GM19023 (cell line): ENCODE results near the gene RNF13.
A peak's percentile ranks its signal among the peaks of the same experiment; 100 is the strongest.

Source experiments
- ATAC-seq: cut with Tn5 transposase; IDR thresholded peaks from one replicate; pipeline ENCODE4 v1.9.1; 2021; ENCODE audit warnings: mild to moderate bottlenecking, moderate library complexity; ENCODE audit not compliant: unreplicated experiment

Gene RNF13, protein sequence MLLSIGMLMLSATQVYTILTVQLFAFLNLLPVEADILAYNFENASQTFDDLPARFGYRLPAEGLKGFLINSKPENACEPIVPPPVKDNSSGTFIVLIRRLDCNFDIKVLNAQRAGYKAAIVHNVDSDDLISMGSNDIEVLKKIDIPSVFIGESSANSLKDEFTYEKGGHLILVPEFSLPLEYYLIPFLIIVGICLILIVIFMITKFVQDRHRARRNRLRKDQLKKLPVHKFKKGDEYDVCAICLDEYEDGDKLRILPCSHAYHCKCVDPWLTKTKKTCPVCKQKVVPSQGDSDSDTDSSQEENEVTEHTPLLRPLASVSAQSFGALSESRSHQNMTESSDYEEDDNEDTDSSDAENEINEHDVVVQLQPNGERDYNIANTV

DNA sequence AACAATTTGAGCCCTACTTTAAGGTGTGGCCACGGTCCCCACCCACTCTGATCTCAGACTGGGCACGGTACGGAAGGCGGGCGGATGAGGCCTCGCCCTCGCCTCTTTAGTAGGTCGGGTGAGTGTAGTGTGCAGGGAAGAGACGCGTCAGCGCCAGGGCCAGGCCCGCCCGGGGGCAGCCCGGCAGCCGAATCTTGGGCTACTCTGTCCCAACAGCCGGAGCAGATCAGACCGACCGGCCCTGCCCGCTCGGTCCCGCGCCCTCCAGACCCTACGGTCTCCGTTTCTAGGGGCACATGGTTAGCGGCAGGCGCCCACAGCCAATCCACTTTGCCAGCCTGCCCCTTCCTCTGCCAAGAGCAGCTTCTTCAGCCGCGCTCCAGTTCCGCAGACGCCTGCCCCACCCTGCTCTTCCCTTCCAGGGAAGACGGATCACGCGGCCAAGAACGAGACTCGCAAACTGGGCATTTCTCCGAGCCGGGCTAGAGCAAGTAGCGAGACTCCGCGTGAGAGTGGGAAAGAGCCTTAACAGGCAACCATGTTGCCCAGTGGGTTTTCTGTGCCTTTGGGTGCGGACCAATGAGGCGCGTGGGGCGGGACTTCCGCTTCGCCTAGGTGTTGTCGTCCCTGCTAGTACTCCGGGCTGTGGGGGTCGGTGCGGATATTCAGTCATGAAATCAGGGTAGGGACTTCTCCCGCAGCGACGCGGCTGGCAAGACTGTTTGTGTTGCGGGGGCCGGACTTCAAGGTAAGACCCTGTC is at the start of gene RNF13:
Gene RNF13 (plus strand): TSS at position 610 of the 761 bp plus-strand sequence. CDS start 32,812 bp downstream, outside the sequence.
- ATAC-seq = peak; percentile 96

DNA sequence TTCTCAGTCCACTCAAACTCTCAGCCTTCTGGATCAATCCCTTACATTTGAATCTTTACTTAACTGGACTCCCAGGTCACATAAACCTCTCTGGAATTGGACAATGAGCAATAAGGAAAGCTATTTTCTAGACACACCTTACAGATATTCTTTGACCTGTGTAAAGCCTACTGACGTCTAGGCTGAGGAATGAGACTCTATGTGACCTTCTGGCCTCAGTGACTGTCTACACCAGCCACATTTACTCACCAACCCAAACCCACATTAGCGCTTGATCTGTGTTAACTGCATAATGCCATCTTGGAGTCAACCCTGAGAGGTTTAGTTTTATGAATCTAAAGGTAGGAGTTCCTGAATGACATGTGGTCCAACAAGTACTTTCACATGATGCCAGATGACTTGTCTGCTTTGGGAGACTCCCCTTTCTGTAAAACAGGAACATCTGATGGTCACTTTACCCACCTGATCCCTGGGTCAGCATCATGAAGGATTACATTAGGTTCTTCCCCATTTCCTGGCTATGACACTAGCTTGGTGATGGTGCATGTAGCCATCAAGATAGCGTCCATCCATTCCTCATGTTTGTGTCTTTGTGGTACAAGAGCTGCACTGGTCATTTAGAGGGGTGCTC is 49.3 kb upstream of the RNF13 start:
- no peak for ATAC-seq

DNA sequence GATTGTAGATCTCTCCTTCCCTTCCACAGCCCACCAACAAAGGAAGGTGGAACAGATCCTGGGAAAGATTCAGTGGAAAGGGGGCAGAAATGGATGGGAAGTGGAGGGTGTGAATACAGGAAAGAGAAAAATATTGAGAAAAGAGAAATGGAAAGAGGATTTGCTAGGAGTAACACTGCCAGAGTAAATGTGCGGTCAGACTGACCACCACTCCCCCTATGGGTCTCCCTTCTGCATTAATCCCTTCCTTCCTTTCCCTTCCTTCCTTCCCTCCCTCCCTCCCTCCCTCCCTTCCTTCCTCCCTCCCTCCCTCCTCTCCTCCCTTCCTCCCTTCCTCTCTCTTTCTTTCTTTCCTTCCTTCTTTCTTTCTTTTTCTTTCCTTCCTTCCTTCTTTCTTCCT is 48.7 kb upstream of the RNF13 start:
- no peak for ATAC-seq

DNA sequence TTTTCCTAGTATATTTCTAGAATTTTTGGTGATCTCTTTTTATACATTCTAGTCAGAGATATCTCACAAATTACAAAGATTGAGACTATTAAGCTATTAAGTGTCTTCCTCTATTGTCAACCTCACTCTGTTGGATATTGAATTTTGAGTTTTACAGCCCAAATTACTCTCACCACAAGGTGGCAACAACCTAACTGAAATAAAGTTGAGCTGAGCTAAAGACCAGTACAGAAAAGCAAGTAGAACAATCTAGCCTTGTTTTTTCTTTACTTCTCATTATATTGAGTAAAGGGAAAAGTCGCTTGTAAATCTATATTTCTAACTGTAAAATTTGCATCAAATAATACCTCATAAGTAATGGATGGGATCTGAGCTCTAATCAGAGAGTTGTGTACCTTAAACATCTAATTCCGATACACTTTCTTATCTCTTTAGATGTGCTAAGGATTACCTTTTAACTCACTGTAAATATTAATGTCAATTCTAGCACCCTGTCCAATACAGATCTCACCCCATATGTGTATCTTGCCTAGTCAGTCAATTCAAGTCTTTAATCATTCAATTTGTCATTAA is 47.2 kb upstream of the RNF13 start:
- no peak for ATAC-seq

DNA sequence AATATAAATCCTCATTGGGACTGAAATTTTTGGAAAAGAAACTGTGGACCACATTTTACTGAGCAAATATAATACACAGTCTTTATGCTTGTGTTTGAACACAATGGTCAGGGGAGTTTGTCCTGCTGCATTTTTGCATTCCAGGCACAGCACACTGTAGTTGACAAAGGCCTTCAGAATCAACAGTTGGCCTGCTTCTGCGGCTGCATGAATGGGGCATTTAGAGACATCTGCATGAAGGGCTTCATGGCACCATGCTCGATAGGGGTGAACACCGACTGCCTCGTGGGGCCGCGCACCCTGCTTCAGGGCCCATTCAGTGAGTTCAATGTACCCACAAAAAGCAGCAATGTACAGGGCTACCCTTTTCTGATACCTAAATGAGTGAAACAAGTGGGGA is 45.3 kb upstream of the RNF13 start:
- no peak for ATAC-seq

DNA sequence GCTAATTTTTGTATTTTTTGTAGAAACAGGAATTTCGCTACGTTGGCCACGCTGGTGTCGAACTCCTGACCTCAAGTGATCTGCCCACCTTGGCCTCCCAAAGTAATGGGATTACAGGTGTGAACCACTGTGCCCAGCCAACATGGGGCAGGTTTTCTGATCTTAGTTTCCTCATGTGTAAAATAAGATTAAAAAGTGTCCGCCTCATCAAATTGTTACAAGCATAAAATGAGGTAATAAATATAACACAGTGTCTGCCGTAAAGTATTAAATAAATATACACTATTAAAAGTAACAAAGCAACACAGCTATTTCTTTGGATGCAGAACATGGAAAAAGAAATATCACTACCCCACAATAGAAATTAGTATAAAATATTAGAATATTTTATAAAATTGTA is 44.3 kb upstream of the RNF13 start:
- no peak for ATAC-seq

DNA sequence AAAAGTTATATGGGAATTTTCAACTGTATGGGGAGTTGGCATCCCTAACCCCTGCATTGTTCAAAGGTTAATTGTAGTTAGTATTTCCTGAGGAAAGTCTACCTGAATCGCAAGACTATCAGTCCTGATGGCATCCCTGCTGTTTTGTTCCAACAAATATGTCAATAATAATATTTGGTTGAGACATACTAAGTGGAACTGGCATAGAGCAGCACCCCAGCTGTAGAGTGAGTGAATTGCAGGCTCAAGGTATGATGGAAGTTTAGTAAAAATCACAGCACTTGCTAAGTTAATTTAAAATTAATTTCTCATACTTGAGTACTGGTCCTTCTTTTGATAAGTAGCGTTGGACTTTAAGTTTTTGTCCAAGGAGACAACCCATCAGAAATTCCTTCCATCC is 42.8 kb upstream of the RNF13 start:
- no peak for ATAC-seq

DNA sequence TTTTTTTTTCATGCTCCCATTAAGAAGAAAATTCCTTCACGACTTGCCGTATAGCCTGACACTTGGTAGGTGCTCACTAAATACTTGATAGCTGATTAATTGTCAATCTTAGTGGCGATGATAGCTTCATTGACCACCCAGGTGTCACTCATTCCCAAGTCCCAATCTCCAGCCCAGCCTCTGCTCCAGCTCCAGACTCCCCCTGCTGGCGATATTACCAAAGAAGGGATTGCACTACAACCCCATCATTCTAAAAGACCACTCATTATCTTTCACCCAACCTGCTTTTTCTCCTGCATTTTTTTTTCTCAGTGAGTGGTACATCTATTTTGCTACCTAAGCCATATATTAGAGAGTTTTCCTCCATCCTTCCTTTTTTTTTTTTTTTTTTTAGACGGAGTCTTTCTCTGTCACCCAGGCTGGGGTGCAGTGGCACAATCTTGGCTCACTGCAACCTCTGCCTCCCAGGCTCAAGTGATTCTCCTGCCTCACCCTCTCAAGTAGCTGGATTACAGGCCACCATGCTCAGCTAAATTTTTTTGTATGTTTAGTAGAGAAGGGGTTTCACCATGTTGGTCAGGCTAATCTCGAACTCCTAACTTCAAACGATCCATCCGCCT is 41.3 kb upstream of the RNF13 start:
- no peak for ATAC-seq

DNA sequence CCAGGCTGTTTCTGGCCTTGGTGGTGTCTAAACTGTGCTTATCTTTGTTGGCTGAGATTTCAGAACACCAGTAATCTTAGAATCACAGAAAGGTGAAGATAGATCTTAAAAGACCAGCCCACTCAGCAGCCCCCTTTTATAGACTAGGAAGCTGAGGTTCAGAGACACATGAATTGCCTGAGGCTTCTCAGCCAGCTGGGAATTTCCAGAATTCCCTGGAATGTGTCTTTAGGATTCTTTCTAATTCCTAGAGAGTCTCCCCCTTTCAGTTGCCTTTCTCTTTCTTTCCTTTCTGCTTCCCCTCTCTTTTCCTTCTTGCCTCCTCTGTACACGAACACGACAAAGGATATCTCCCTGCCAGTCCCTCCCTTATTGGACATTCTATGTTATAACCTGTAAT is 40.2 kb upstream of the RNF13 start:
- ATAC-seq = no peak

DNA sequence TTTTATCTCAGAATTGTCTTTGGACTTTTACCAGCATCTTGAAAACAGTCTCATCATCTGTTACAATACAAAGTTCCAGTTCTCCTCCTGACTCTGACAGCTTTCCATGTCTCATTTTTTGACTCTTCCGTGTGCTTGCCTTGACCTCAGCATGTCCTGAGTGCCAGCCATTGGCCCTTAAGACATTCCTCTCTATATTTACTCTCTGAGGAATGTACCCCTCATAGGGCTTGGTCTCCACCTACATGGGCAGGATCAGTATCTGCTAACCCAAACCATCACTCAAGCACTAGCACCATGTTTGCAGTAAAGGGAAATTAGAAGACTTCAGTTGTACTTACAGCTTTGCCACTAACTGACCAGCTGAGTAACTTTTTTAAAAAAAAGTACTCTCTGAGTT is 36.8 kb upstream of the RNF13 start:
- ATAC-seq = no peak

DNA sequence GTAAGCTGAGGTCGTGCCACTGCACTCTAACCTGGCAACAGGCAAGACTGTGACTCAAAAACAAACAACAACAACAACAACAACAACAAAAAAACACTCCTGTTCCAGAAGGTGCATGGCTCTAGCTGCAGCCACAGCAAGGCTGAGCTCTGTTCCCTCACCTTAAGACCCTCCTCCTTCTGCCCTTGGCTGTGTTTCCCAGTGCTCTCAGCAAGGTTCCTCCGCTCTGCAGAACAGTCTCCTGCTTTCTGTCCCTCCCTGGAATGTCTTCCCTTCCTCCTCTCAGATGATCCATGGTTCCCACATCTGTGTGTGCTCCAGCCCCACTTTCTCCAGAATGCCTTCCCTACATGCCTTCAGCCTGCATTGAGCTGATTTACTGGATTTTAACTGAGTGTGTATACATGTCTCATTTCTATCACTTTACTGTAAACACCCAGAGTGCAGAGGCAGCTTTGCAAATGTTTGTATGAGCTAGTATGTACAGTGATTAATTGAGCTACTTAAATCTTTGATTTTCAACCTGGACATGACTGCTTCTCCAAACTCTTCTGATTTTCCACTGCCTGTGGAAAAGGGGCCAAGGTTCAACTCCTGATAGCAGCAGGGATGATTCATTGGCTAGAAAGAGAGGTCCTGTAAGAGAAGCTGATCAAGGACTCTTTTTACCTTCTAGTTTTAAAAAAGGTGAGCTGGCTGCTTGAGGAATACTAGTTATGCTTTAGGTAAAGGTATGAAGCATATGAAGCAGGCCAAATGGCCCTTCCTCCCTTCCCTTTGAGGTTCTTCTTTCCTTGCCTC is 35.4 kb upstream of the RNF13 start:
- ATAC-seq = no peak

DNA sequence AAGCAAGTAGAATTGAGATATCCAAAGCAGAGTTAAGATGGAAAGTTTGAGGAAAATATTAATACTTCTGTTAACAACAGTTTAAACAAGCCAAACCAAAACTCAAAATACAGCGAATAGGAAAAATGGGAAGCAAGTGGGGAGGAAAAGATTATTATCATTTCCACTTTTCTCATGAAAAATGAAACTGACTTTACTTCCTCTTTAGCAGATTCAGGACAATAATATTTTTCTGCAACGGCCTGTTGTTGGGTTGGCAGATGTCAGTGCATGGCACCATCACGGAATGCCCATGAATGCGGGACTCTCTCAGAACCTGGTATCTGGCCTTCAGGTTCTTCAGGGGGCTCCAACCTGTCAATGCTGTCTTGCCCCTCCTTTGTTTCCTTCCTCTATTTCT is 31.8 kb upstream of the RNF13 start:
- no peak for ATAC-seq

DNA sequence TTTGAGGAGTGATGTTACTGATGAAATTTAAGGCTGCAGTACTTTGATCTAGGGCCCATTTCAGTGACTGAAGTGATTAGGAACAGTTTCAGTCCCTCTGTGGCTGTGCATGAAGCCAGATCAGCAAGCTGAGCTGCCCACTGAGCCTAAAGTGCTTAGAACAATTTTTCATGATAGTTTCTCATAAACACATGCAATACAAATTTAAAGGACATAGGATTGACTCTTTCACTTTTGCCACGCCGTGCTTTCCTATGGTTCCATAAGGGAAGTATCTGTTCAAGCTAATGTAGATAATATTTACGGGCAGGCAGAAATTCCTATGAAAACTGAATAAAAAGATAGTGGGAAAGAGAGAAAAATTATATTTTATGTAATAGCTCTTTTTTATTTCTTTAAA is 31.3 kb upstream of the RNF13 start:
- ATAC-seq = no peak

DNA sequence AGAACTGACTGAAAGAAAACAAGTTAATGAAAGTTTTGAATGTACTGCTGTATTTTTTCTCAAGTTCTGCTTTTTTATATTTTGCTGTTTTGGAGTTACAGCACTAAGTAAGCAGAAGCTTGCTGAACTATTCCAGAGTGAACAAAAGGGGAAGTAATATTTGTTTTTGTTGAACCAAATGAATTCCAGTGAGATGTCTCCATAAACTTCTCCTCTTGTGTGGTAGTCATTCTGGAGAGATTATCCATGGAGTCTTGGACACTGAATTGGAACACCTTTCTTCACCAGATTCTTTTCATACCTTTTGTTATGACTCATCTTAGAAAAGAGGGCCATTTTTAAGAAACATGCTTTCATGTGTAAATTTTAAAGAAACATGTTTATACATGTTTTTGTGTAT is 29.4 kb upstream of the RNF13 start:
- no peak for ATAC-seq

DNA sequence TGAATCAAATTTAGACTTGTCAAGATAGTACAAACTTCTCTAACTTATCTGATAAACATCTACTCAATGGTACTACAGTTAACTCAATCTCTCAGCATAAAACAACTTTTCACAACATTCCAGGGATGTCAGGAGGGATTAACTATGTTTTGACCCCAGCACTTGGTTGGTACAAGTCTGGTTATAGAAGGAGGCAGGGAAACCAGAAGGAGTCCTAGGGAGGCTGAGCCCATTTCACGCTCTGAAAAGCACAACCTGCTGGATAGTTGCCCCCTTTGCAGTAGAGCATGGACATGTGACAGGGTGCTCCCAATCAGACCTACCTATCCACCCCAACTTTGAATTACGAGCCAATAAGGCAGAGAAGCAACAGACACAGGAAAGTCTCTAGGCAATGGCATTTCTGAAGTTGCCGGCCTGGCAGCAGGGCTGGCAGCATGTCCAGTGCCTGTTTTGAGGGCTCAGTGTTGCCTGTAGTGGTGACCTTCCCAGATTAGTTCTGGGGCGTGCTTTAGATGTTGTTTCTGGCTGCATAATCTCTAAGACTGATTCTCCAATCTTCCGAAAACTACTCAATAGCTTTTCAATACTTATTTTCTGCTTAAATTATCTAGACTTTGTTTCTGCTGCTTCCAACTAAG is 28.8 kb upstream of the RNF13 start:
- no peak for ATAC-seq

DNA sequence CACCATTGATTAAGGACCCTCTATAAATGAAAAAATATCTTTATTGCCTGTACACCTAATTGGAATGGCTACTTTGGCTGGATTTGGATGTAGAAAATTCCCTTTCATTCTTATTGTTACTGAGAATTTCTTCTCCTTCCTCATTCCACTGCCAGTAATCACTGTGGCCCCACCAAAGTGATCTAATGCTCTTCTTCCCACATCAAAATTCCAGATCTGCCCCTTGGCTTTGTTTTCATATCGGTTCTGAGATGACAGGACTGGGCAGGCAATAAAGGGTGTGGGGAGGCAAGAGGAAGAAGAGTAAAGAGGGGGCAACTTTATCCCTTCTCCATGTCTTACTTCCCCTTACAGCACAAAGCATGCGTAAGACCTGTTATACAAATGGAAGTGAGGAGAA is 22.7 kb upstream of the RNF13 start:
- ATAC-seq = no peak

DNA sequence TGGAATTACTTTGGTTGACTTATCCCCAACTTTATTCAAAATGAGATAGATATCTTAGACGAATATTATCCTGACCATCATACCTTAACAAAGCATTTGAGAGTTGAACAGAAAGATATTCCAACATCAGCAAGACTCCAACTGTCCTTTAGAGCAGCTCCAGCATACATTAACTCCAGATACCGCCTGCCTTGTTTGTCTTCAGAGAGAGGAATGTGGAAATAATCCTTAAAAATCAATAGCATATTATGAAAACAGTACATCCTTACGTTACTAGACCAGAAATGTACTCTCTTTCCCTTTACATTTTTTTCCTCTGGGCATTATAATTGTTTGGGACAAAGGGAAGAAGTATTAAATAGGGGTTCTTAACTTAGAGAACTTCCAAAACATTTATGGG is 22.3 kb upstream of the RNF13 start:
- ATAC-seq = no peak

DNA sequence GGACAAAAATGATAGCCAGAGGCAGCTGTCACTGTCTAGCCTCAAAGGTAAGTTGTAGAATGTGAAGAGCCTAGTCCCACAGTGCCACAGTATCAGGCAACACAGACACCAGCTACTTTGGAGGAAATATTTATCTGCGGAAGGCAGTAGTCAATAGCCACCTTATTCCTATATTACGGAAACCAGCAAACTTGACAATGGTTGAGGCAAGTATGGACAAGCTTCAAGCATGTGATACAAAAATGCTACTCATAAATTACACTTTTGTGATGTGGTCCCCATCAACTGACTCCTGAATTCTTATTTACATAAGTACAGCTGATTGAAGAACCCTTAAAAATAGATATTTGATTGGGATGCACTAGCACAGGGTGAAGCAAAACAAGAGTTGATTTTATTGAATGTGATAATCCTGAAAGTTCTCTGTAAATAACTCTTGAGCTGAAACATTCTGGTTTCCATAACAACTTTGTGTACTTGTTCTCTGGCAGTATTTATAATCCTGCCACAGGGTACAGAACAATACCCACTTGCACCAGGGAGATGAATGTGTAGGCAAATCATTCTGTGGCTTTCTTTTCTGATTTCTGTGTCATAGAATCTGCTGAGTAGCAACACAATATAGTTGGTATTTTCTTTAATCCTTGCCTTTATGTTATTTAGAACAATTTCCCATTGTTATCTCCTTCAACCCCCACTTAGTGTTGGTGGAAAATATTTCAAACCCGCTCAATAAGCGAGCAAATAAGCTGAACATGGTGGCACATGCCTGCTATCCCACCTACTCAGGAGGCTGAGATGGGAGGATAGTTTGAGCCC is 20.4 kb upstream of the RNF13 start, which contains the start of gene ANKUB1:
Gene ANKUB1 (minus strand): TSS at position 103 of the 819 bp plus-strand sequence. CDS start 188 bp downstream, outside the sequence.
- ATAC-seq = no peak

DNA sequence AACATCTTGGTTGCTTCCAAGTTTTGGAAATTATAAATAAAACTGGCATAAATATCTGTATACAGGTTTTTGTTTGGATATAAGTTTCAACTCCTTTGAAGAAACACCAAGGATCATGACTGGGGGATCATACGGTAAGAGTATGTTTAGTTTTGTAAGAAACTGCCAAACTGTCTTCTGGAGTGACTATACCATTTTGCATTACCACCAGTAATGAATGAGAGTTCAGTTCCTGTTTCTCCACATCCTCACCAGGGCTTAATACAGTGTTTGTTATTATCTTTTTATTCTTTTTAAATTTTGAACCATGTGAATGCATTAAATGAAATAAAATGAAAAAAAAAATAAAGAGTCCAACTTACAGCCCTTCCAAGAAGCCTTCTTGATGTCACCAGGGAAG is 17.0 kb upstream of the RNF13 start:
- no peak for ATAC-seq
